Endothelial cell of umbilical vein (primary cell): ENCODE results near the gene FOLR1. TPM values are rescaled to one million over a fixed set of nuclear protein-coding genes. Genes with fewer than 3 reads are reported as not detected.
"Not testable (repeated sequence)": the region's sequence is repeated elsewhere in the genome, so short reads cannot be mapped to it uniquely, and the experiment has no call there.

Experiments used
- BruUV-seq: library from RNA; stranded (reverse); fragments of 400-500 nt; replicated peaks from 2 replicates; lab custom pipeline; 2021; lab: Mats Ljungman, UMichigan
- CTCF ChIA-PET: fragments of 300-600, 350-600 bp; sonication (Branson Sonifier 250); formaldehyde crosslinking; loops from one replicate; lab custom pipeline; 2021; ENCODE audit warnings: antibody characterized with exemption, inconsistent platforms; lab: Charles Lee
- POLR2A ChIA-PET: fragments of 300-600, 350-600 bp; sonication (Branson Sonifier 250); formaldehyde crosslinking; loops from one replicate; lab custom pipeline; 2021; ENCODE audit warnings: antibody characterized with exemption, inconsistent platforms; lab: Charles Lee
- DNase-seq: peaks from one replicate; pipeline ENCODE4 v3.0.0-alpha.2; 2011; ENCODE audit warnings: low read depth, low spot score
- FAIRE-seq: peaks from 2 replicates; lab custom pipeline; 2011; peaks lifted over from hg19 to GRCh38; lab: Jason Lieb, UNC
- H2AFZ ChIP-seq: 2 replicates; pipeline ENCODE4 v1.6.0; 2012; ENCODE audit warnings: low read depth, low read length, control low read depth, inconsistent platforms
- H3K27ac ChIP-seq: 2 replicates; pipeline ENCODE4 v1.5.1; 2011; ENCODE audit warnings: low read depth, mild to moderate bottlenecking, control low read depth, low read length, moderate library complexity; ENCODE audit not compliant: insufficient read depth
- H3K27me3 ChIP-seq, 2 experiments: 2 replicates each; pipeline versions ENCODE4 v1.6.0 to v1.6.1; 2011; ENCODE audit warnings: low read length in 2 of 2, mixed read lengths in 1 of 2; ENCODE audit not compliant: control insufficient read depth in 2 of 2, insufficient read depth in 2 of 2
- H3K36me3 ChIP-seq, 2 experiments: 2 replicates in 1 of 2; 3 replicates in 1 of 2; pipeline ENCODE4 v1.5.1; 2011; ENCODE audit warnings: low read length in 2 of 2, mild to moderate bottlenecking in 1 of 2, moderate library complexity in 1 of 2; ENCODE audit not compliant: control insufficient read depth in 2 of 2, insufficient read depth in 2 of 2; ENCODE audit errors: extremely low read depth in 1 of 2
- H3K4me1 ChIP-seq: 3 replicates; pipeline ENCODE4 v1.5.1; 2011; ENCODE audit warnings: mild to moderate bottlenecking, low read length; ENCODE audit not compliant: control insufficient read depth, insufficient read depth; ENCODE audit errors: extremely low read depth
- H3K4me2 ChIP-seq: 2 replicates; pipeline ENCODE4 v1.6.1; 2011; ENCODE audit warnings: low read length, control low read depth, mixed read lengths; ENCODE audit not compliant: insufficient read depth
- H3K4me3 ChIP-seq, 3 experiments: fragments of 200-600 bp in 1 of 3; sonication (generic), shearing (Covaris generic) in 1 of 3; replicated peaks in 1 of 3; 2 replicates each; pipeline ENCODE4 v1.5.1; 2011 to 2016; ENCODE audit warnings: control low read depth in 3 of 3, low read length in 3 of 3, mild to moderate bottlenecking in 2 of 3, inconsistent platforms in 1 of 3, low read depth in 1 of 3, moderate library complexity in 1 of 3; ENCODE audit not compliant: insufficient read depth in 1 of 3
- H3K79me2 ChIP-seq: 2 replicates; pipeline ENCODE4 v1.6.0; 2012; ENCODE audit warnings: low read length, inconsistent platforms; ENCODE audit not compliant: control insufficient read depth, insufficient read depth
- H3K9ac ChIP-seq: replicated peaks from 2 replicates; pipeline ENCODE3; 2011; ENCODE audit warnings: low read length, control low read depth; ENCODE audit not compliant: insufficient read depth; ENCODE audit errors: extremely low read depth
- H3K9me1 ChIP-seq: replicated peaks from 3 replicates; pipeline ENCODE4 v1.6.0; 2011; ENCODE audit warnings: mild to moderate bottlenecking, low read length; ENCODE audit not compliant: control insufficient read depth, insufficient read depth; ENCODE audit errors: extremely low read depth
- H3K9me3 ChIP-seq: replicated peaks from 2 replicates; pipeline ENCODE4 v1.5.1; 2012; ENCODE audit warnings: low read length, inconsistent platforms; ENCODE audit not compliant: control insufficient read depth, insufficient read depth
- H4K20me1 ChIP-seq: replicated peaks from 2 replicates; pipeline ENCODE3; 2011; ENCODE audit warnings: mild to moderate bottlenecking, low read length; ENCODE audit not compliant: control insufficient read depth, insufficient read depth; ENCODE audit errors: extremely low read depth
- CTCF ChIP-seq, 2 donors: IDR thresholded peaks; 1 replicate in 1 of 2; 2 replicates in 1 of 2; pipeline ENCODE4 v1.5.1; 2011; ENCODE audit warnings: low read length in 2 of 2, mild to moderate bottlenecking in 2 of 2, moderate library complexity in 2 of 2, control low read depth in 1 of 2, inconsistent platforms in 1 of 2, low read depth in 1 of 2; ENCODE audit not compliant: insufficient read depth in 1 of 2; ENCODE audit errors: extremely low read depth in 1 of 2
- EZH2 ChIP-seq: IDR thresholded peaks from 2 replicates; pipeline ENCODE4 v1.6.1; 2012; ENCODE audit warnings: borderline replicate concordance, low read depth, mild to moderate bottlenecking, moderate library complexity, low read length, inconsistent platforms; ENCODE audit not compliant: severe bottlenecking
- FOS ChIP-seq: IDR thresholded peaks from 2 replicates; pipeline ENCODE4 v1.6.1; 2011; ENCODE audit warnings: mild to moderate bottlenecking, low read length, moderate library complexity, borderline replicate concordance; ENCODE audit not compliant: insufficient read depth
- GATA2 ChIP-seq: IDR thresholded peaks from 2 replicates; pipeline ENCODE4 v1.7.0; 2011; ENCODE audit warnings: low read depth, mild to moderate bottlenecking, moderate library complexity, mixed read lengths, low read length; ENCODE audit not compliant: insufficient read length, insufficient read depth
- JUN ChIP-seq: IDR thresholded peaks from 2 replicates; pipeline ENCODE4 v1.6.1; 2011; ENCODE audit warnings: borderline replicate concordance, low read depth; ENCODE audit not compliant: insufficient read length, insufficient read depth
- MYC ChIP-seq: IDR thresholded peaks from one replicate; pipeline ENCODE4 v1.6.1; 2011; ENCODE audit warnings: mild to moderate bottlenecking, low read depth, low read length
- POLR2A ChIP-seq: IDR thresholded peaks from 2 replicates; pipeline ENCODE4 v1.6.1; 2012; ENCODE audit warnings: low read depth, mild to moderate bottlenecking, control low read depth, low read length
- POLR2AphosphoS5 ChIP-seq: IDR thresholded peaks from 2 replicates; pipeline ENCODE4 v1.6.1; 2012; ENCODE audit warnings: low read depth, mild to moderate bottlenecking, control low read depth, low read length, moderate library complexity; ENCODE audit not compliant: insufficient read depth
- dilution Hi-C: fragments of 300-500 bp; cut with MboI; formaldehyde crosslinking; loops from one replicate; pipeline ENCODE4 v1.15.0; 2019; ENCODE audit warnings: low sequenced_read_pairs; ENCODE audit not compliant: extremely low pct_ligation_motif_present
- intact Hi-C: fragments of 100-400 bp; cut with micrococcal nuclease; formaldehyde crosslinking; loops from one replicate; pipeline ENCODE4 v1.10.0; 2022
- polyA plus RNA-seq, 4 experiments: library from polyadenylated mRNA; depleted of rRNA in 3 of 4; stranded (reverse) in 3 of 4; unstranded in 1 of 4; fragments of >200 nt; gene quantifications; 2 replicates each; pipeline versions ENCODE4 v1.2.1 to v1.2.3, GENCODE V29; 2011 to 2012; ENCODE audit warnings: missing spikeins in 1 of 4
- total RNA-seq: library from RNA; stranded (reverse); gene quantifications from 2 replicates; pipeline ENCODE4 v1.2.3, GENCODE V29; 2021
- TF ChIP-seq, protein P1 (sequence below): IDR thresholded peaks from 2 replicates; pipeline ENCODE4 v1.6.1; 2011; ENCODE audit not compliant: insufficient read depth, insufficient read length

The FOLR1 gene
- total and polyA plus RNA-seq, 2 donors (not counting 3 experiments of a cell fraction or from before 2014, with no cell fraction given) = not detected

- intact Hi-C loops = no loop called here
- Histone ChIP-seq H4K20me1 (no peaks in the 10 kb centered on the region), H3K4me1 (no peaks in the 10 kb centered on the region), H3K9me1 (no peaks in the 10 kb centered on the region), H3K36me3 (no peaks in the 10 kb centered on the region), H3K9ac (no peak overlapping the region), H3K27me3 (peaks cover 3 to 7% of the 10 kb centered on the region in 2 experiments), H3K4me3 (no peak overlapping the region), H3K79me2 (no peaks in the 10 kb centered on the region), H3K27ac (no peak overlapping the region), H3K4me2 (no peak overlapping the region), H3K9me3 (no peaks in the 10 kb centered on the region), H2AFZ (no peak overlapping the region)
- CTCF ChIA-PET = interaction anchor here (0.6 to 1.2 kb wide), 2 partner anchors 125 to 276 kb away, joined by 3 to 4 read pairs; no protein-coding TSS in a partner anchor
- dilution Hi-C loops = no loop called here
- DNase-seq (no peak), FAIRE-seq (no peak)
- no peak for TF ChIP-seq MYC
- no peak for TF ChIP-seq POLR2AphosphoS5
- no peak for TF ChIP-seq FOS
- TF ChIP-seq EZH2 = no peak
- no peak for TF ChIP-seq JUN
- no peak for TF ChIP-seq POLR2A
- no peak for TF ChIP-seq CTCF (IDR thresholded peaks at IDR 0.05; ENCODE audit: extremely low read depth in 1 of 2, insufficient read depth in 1 of 2, low read depth in 1 of 2, low read length in 2 of 2)
- no peak for TF ChIP-seq GATA2
- TF ChIP-seq, protein P1, sequence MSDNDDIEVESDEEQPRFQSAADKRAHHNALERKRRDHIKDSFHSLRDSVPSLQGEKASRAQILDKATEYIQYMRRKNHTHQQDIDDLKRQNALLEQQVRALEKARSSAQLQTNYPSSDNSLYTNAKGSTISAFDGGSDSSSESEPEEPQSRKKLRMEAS = no peak
- POLR2A ChIA-PET = no interaction called here
- no TSS peak for BruUV-seq
These were observed 41.1 kb upstream of the FOLR1 start for GRCh38 chr11:72150882-72151281.

DNA sequence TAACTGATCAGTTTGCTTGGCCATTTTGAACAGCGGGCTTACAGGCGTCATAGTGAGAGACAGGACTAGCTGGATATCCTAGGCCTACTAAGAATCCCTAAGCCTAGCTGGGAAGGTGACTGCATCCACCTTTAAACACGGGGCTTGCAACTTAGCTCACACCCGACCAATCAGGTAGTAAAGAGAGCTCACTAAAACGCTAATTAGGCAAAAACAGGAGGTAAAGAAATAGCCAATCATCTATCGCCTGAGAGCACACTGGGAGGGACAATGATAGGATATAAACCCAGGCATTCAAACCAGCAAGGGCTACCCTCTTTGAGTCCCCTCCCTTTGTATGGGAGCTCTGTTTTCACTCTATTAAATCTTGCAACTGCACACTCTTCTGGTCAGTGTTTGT, 38.1 kb upstream of the FOLR1 start:
- H4K20me1 ChIP-seq, H3K36me3 ChIP-seq, H3K27ac ChIP-seq, H3K4me3 ChIP-seq, H3K79me2 ChIP-seq, BruUV-seq, H3K27me3 ChIP-seq, DNase-seq, H3K9me1 ChIP-seq, H3K9me3 ChIP-seq, H3K9ac ChIP-seq, intact Hi-C loops, H2AFZ ChIP-seq, dilution Hi-C loops, H3K4me2 ChIP-seq, H3K4me1 ChIP-seq, FAIRE-seq: not testable (repeated sequence)
- CTCF ChIA-PET = interaction anchor here (1.5 to 2.9 kb wide), 3 partner anchors 9 to 129 kb away, joined by 3 to 18 read pairs (median 13); no protein-coding TSS in a partner anchor
- POLR2A ChIA-PET = interaction anchor here (0.5 kb wide), 1 partner anchor 9 kb away, joined by 4 read pairs; no protein-coding TSS in a partner anchor
